Endothelial cell of hepatic sinusoid (primary cell): ENCODE results near the gene SOCS1.

Source experiments
- in situ Hi-C: cut with HindIII; loops from 2 replicates; pipeline ENCODE4 v1.10.0; 2017; ENCODE audit warnings: low sequenced_read_pairs

Gene SOCS1

GRCh38 chr16:11289202-11289601 is 33.2 kb upstream of the SOCS1 start:
- in situ Hi-C loops, result no loop called here

- in situ Hi-C loops, result no loop called here
Observed at GRCh38 chr16:11285842-11286241, 29.8 kb upstream of the SOCS1 start.

GRCh38 chr16:11283820-11284248 is 27.8 kb upstream of the SOCS1 start:
- in situ Hi-C loops, result no loop called here

- in situ Hi-C loops, result no loop called here
Observed at GRCh38 chr16:11280616-11281522, 24.9 kb upstream of the SOCS1 start, which contains the start of gene PRM1. Gene PRM1 (minus strand): TSS chr16:11281330. CDS start chr16:11281238, 92 bp downstream.

GRCh38 chr16:11278681-11279628 is 23.0 kb upstream of the SOCS1 start:
- in situ Hi-C loops, result loop anchor here (5.0 kb wide), 3 partner anchors 43 to 103 kb away; no protein-coding TSS in a partner anchor

GRCh38 chr16:11277607-11278337 is 21.8 kb upstream of the SOCS1 start:
- in situ Hi-C loops, result loop anchor here (5.0 kb wide), 3 partner anchors 45 to 105 kb away; no protein-coding TSS in a partner anchor

GRCh38 chr16:11276896-11277593 is 21.0 kb upstream of the SOCS1 start:
- in situ Hi-C loops, result loop anchor here (5.0 kb wide), 3 partner anchors 45 to 105 kb away; no protein-coding TSS in a partner anchor

- in situ Hi-C loops, result loop anchor here (5.0 kb wide), 3 partner anchors 46 to 106 kb away; no protein-coding TSS in a partner anchor
Observed at GRCh38 chr16:11276143-11276895, 20.3 kb upstream of the SOCS1 start, which contains the start of gene PRM2. Gene PRM2 (minus strand): TSS chr16:11276480. CDS start chr16:11276370, 110 bp downstream.

GRCh38 chr16:11274964-11275363 is 19.0 kb upstream of the SOCS1 start:
- in situ Hi-C loops, result loop anchor here (5.0 to 25.0 kb wide), 4 partner anchors 47 to 313 kb away; no protein-coding TSS in a partner anchor

- in situ Hi-C loops, result loop anchor here (25.0 kb wide), 1 partner anchor 312 kb away; no protein-coding TSS in a partner anchor
Observed at GRCh38 chr16:11273721-11274324, 17.8 kb upstream of the SOCS1 start.

GRCh38 chr16:11272921-11273720 is 17.1 kb upstream of the SOCS1 start, which contains the start of gene PRM3:
Gene PRM3 (minus strand): TSS chr16:11273629. CDS start chr16:11273595, 34 bp downstream.
- in situ Hi-C loops, result loop anchor here (25.0 kb wide), 1 partner anchor 311 kb away; no protein-coding TSS in a partner anchor

GRCh38 chr16:11272484-11272883 is 16.5 kb upstream of the SOCS1 start:
- in situ Hi-C loops, result loop anchor here (25.0 kb wide), 1 partner anchor 310 kb away; no protein-coding TSS in a partner anchor

- in situ Hi-C loops, result loop anchor here (25.0 kb wide), 1 partner anchor 309 kb away; no protein-coding TSS in a partner anchor
Observed at GRCh38 chr16:11271610-11272009, 15.6 kb upstream of the SOCS1 start.

- in situ Hi-C loops, result loop anchor here (25.0 kb wide), 1 partner anchor 308 kb away; no protein-coding TSS in a partner anchor
Observed at GRCh38 chr16:11270602-11271162, 14.7 kb upstream of the SOCS1 start.

GRCh38 chr16:11268921-11269375 is 12.9 kb upstream of the SOCS1 start, which contains the start of gene TNP2:
Gene TNP2 (minus strand): TSS chr16:11269325. CDS start chr16:11269262, 63 bp downstream.
- in situ Hi-C loops, result loop anchor here (5.0 to 25.0 kb wide), 2 partner anchors 83 to 307 kb away; no protein-coding TSS in a partner anchor

GRCh38 chr16:11265124-11265523 is 9.1 kb upstream of the SOCS1 start:
- in situ Hi-C loops, result loop anchor here (5.0 to 25.0 kb wide), 2 partner anchors 87 to 303 kb away; no protein-coding TSS in a partner anchor
